ENCODE data around the gene ZNF385D.

ZNF385D gene

GRCh38 chr3:21673393-21673792 lies 77.6 kb downstream of the ZNF385D start:
- no peak overlapping the region for H3K27ac ChIP-seq
- TF ChIP-seq CTCF (conservative IDR thresholded peaks at IDR 0.05), result no peak

GRCh38 chr3:21672303-21672702 lies 78.7 kb downstream of the ZNF385D start:
- no peak for TF ChIP-seq CTCF (conservative IDR thresholded peaks at IDR 0.05)
- H3K27ac ChIP-seq, result no peak overlapping the region

- H3K27ac ChIP-seq, result no peak overlapping the region
- no peak for TF ChIP-seq CTCF (conservative IDR thresholded peaks at IDR 0.05)
Measured at GRCh38 chr3:21670386-21670785, 80.6 kb downstream of the ZNF385D start.

GRCh38 chr3:21668012-21668411 lies 83.0 kb downstream of the ZNF385D start:
- H3K27ac ChIP-seq, result no peak overlapping the region
- TF ChIP-seq CTCF (conservative IDR thresholded peaks at IDR 0.05), result no peak

GRCh38 chr3:21665444-21666100 lies 85.4 kb downstream of the ZNF385D start:
- no peak for TF ChIP-seq CTCF (conservative IDR thresholded peaks at IDR 0.05)
- H3K27ac ChIP-seq, result no peak overlapping the region

- H3K27ac ChIP-seq, result no peak overlapping the region
- TF ChIP-seq CTCF (conservative IDR thresholded peaks at IDR 0.05), result no peak
Measured at GRCh38 chr3:21664996-21665395, 86.0 kb downstream of the ZNF385D start.

- TF ChIP-seq CTCF (conservative IDR thresholded peaks at IDR 0.05), result no peak
- no peak overlapping the region for H3K27ac ChIP-seq
Measured at GRCh38 chr3:21662403-21662802, 88.6 kb downstream of the ZNF385D start.

All from VCaP (cell line).